PC-9 (cell line): Measurements from ENCODE around the gene ZDHHC16. TPM values are rescaled to one million over a fixed set of nuclear protein-coding genes. Genes with fewer than 3 reads are reported as not detected.
"Not testable (repeated sequence)": the region's sequence is repeated elsewhere in the genome, so short reads cannot be mapped to it uniquely, and the experiment has no call there.

Source experiments
- BruUV-seq: library from RNA; stranded (reverse); fragments of 400-500 nt; replicated peaks from 2 replicates; lab custom pipeline; 2021; lab: Mats Ljungman, UMichigan
- CTCF ChIA-PET: fragments of 300-600 bp; sonication (Branson Sonifier 250); formaldehyde crosslinking; loops from one replicate; lab custom pipeline; 2022; ENCODE audit warnings: antibody characterized with exemption; lab: Charles Lee
- POLR2A ChIA-PET: fragments of 300-600 bp; sonication (Branson Sonifier 250); formaldehyde crosslinking; loops from one replicate; lab custom pipeline; 2022; ENCODE audit warnings: antibody characterized with exemption; ENCODE audit not compliant: unreplicated experiment; lab: Charles Lee
- DNase-seq, 2 experiments: peaks; one replicate each; pipeline versions ENCODE4 v3.0.0 to v3.0.0-alpha.2; 2015 to 2022; ENCODE audit warnings: mixed read lengths in 1 of 2
- H2AFZ ChIP-seq: fragments of 200-600 bp; sonication (generic); 2 replicates; pipeline ENCODE4 v1.8.1; 2017; ENCODE audit warnings: antibody characterized with exemption
- H3F3A ChIP-seq: fragments of 200-600 bp; sonication (generic); 2 replicates; pipeline ENCODE4 v1.8.1; 2017; ENCODE audit warnings: antibody characterized with exemption, mild to moderate bottlenecking, low read depth; ENCODE audit not compliant: insufficient read depth
- H3K27ac ChIP-seq: fragments of 200-600 bp; sonication (generic); 2 replicates; pipeline ENCODE4 v1.6.1; 2016; ENCODE audit warnings: mixed run types
- H3K27me3 ChIP-seq: fragments of 200-600 bp; sonication (generic); 2 replicates; pipeline ENCODE4 v1.6.1; 2016; ENCODE audit warnings: low read depth, mixed run types; ENCODE audit not compliant: insufficient read depth
- H3K36me3 ChIP-seq: fragments of 200-600 bp; sonication (generic); 2 replicates; pipeline ENCODE4 v1.6.1; 2016; ENCODE audit warnings: low read depth, mixed run types
- H3K4me1 ChIP-seq: fragments of 200-600 bp; sonication (generic); replicated peaks from 2 replicates; pipeline ENCODE4 v1.6.1; 2016; ENCODE audit warnings: mixed run types; ENCODE audit not compliant: insufficient read depth
- H3K4me2 ChIP-seq: fragments of 200-600 bp; sonication (generic); 2 replicates; pipeline ENCODE4 v1.6.1; 2017; ENCODE audit warnings: mixed run types
- H3K4me3 ChIP-seq: fragments of 200-600 bp; sonication (generic); 2 replicates; pipeline ENCODE4 v1.6.1; 2016; ENCODE audit warnings: mixed run types
- H3K79me2 ChIP-seq: fragments of 200-600 bp; sonication (generic); 2 replicates; pipeline ENCODE4 v1.6.1; 2017; ENCODE audit warnings: low read depth, mixed run types
- H3K9me2 ChIP-seq: fragments of 200-600 bp; sonication (generic); 2 replicates; pipeline ENCODE4 v1.8.1; 2017; ENCODE audit warnings: mild to moderate bottlenecking; ENCODE audit not compliant: insufficient read depth
- H3K9me3 ChIP-seq: fragments of 200-600 bp; sonication (generic); 2 replicates; pipeline ENCODE4 v1.8.1; 2016; ENCODE audit warnings: low read depth; ENCODE audit not compliant: insufficient read depth
- H4K20me1 ChIP-seq: fragments of 200-600 bp; sonication (generic); 2 replicates; pipeline ENCODE4 v1.8.1; 2017; ENCODE audit not compliant: insufficient read depth
- CTCF ChIP-seq: fragments of 200-600 bp; sonication (generic); conservative IDR thresholded peaks from 2 replicates; pipeline ENCODE4 v1.6.1; 2017; ENCODE audit warnings: mixed run types, antibody characterized with exemption, mild to moderate bottlenecking, moderate library complexity
- EZH2 ChIP-seq: fragments of 200-600 bp; sonication (generic); IDR thresholded peaks from 2 replicates; pipeline ENCODE4 v1.8.0; 2017; ENCODE audit warnings: antibody characterized with exemption, low read depth
- intact Hi-C: fragments of 100-400 bp; cut with micrococcal nuclease; formaldehyde crosslinking; loops from one replicate; pipeline ENCODE4 v1.10.0; 2022; ENCODE audit not compliant: unreplicated experiment
- total RNA-seq: library from RNA; stranded (reverse); gene quantifications from 2 replicates; pipeline ENCODE4 v1.2.3, GENCODE V29; 2021

ZDHHC16 gene
- total RNA-seq, 1 experiment from 2014 or later: 29.6 TPM

GRCh38 chr10:97412891-97413304 is 33.1 kb upstream of the ZDHHC16 start:
- TF ChIP-seq EZH2: no peak
- TF ChIP-seq CTCF: no peak
- POLR2A ChIA-PET: interaction anchor here (0.5 to 0.6 kb wide), 2 partner anchors 44 to 120 kb away, joined by 9 to 10 read pairs; partner anchors contain the start of gene ARHGAP19
- H3K9me3 ChIP-seq: no peaks in the 10 kb centered on the region
- no peaks in the 10 kb centered on the region for H3K79me2 ChIP-seq
- CTCF ChIA-PET: no interaction called here
- H3K27me3 ChIP-seq: no peaks in the 10 kb centered on the region
- H3K4me3 ChIP-seq: no peak overlapping the region
- intact Hi-C loops: no loop called here
- peak; percentile 47 to 81 for DNase-seq
- BruUV-seq: no TSS peak
- H3K27ac ChIP-seq: peak overlapping the region; percentile 50
- no peaks in the 10 kb centered on the region for H3K36me3 ChIP-seq
- H3K4me2 ChIP-seq: no peak overlapping the region
- H4K20me1 ChIP-seq: no peaks in the 10 kb centered on the region
- H2AFZ ChIP-seq: no peak overlapping the region
- peaks cover 10% of the 10 kb centered on the region for H3K4me1 ChIP-seq
- H3K9me2 ChIP-seq: no peaks in the 10 kb centered on the region
- H3F3A ChIP-seq: peaks cover 23% of the 10 kb centered on the region

GRCh38 chr10:97416565-97416964 is 29.4 kb upstream of the ZDHHC16 start:
- Histone ChIP-seq H3K27me3 (no peaks in the 10 kb centered on the region), H3F3A (0 out of 2 replicates have a peak, but pooled peaks cover 4% of the 10 kb centered on the region), H3K9me2 (no peaks in the 10 kb centered on the region), H3K9me3 (no peaks in the 10 kb centered on the region), H4K20me1 (no peaks in the 10 kb centered on the region), H3K36me3 (no peaks in the 10 kb centered on the region), H3K4me2 (no peak overlapping the region), H3K4me3 (no peak overlapping the region), H2AFZ (no peak overlapping the region), H3K27ac (no peak overlapping the region), H3K4me1 (no peaks in the 10 kb centered on the region; the same call in 1 of the 2 replicates), H3K79me2 (no peaks in the 10 kb centered on the region)
- CTCF ChIA-PET: no interaction called here
- no TSS peak for BruUV-seq
- TF ChIP-seq EZH2 (no peak), CTCF (no peak)
- intact Hi-C loops: no loop called here
- POLR2A ChIA-PET: no interaction called here
- DNase-seq: no peak

GRCh38 chr10:97423757-97424098 is 22.2 kb upstream of the ZDHHC16 start:
- H2AFZ ChIP-seq, BruUV-seq, intact Hi-C loops, H3K4me2 ChIP-seq, CTCF ChIA-PET, H3K4me3 ChIP-seq, H3K36me3 ChIP-seq, POLR2A ChIA-PET, DNase-seq, H3K9me3 ChIP-seq, H3K27me3 ChIP-seq, H3K27ac ChIP-seq, H3K9me2 ChIP-seq: not testable (repeated sequence)
- Histone ChIP-seq H3F3A (peaks cover 11% of the 10 kb centered on the region; the same call in 1 of the 2 replicates), H3K4me1 (peaks cover 12% of the 10 kb centered on the region), H4K20me1 (peaks cover 10% of the 10 kb centered on the region), H3K79me2 (peaks cover 26% of the 10 kb centered on the region)
